HG02973 (cell line): ENCODE results near the gene PRDM7.
"Not testable (repeated sequence)": the region's sequence is repeated elsewhere in the genome, so short reads cannot be mapped to it uniquely, and the experiment has no call there.

Source experiments
- ATAC-seq: cut with Tn5 transposase; IDR thresholded peaks from one replicate; pipeline ENCODE4 v1.9.1; 2021; ENCODE audit warnings: moderate library complexity; ENCODE audit not compliant: unreplicated experiment

PRDM7 gene

DNA sequence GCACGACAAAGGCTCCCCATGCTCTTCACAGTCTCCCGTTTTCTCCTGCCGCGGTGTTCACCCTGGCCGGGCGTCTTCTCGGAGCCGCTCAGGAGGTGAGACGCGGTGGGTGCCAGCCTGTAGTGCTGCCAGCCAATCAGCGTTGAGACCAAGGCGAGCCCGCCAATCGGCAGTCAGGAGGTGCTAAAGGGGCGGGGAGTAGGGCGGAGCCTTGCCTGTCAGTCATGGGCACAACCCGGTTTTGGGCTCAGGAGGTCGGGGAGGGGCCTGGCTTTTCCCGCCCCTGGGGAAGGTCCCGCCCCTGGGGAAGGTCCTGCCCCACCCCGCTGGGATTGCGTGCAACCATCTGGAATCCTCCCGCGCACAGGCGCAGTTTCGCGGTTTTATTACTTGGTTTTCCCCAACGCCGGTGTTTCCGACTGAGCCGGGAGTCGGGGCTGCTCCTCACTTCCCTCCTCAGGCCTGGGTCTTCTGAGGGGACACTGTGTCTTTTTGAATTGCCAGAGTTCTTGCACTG is at the start of gene PRDM7:
PRDM7 (minus strand) TSS at position 92 of the 517 bp plus-strand sequence. CDS start 1,421 bp downstream, outside the sequence.
- ATAC-seq: peak; percentile 61

DNA sequence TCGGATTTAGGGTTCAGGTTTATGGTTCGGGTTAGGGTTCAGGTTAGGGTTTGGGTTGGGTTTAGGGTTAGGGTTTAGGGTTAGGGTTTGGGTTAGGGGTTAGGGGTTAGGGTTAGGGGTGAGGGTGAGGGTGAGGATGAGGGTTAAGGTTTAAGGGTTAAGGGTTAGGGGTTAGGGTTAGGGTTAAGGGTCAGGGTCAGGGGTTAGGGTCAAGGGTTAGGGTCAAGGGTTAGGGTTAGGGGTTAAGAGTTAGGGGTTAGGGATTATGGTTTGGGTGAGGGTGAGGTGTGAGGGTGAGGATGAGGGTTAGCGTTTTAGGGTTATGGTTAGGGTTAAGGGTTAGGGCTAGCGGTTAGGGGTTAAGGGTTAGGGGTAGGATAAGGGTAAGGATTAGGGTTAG is 44.7 kb upstream of the PRDM7 start:
- ATAC-seq: not testable (repeated sequence)

DNA sequence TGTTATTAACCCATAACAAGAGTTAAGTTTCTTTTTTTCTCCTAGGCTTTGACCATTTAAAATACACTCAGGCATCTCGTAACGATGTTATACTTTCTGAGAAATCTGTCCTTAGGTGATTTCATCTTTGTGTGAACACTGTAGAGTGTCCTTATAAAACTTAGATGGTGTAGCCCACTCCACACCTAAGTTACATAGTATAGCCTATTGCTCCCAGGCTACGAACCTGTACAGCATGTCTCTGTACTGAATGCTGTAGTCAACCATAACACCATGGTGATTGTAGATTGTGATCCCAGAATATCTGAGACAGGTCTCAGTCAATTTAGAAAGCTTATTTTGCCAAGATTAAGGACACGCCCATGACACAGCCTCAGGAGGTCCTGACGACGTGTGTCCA is 30.5 kb upstream of the PRDM7 start:
- not testable (repeated sequence) for ATAC-seq

DNA sequence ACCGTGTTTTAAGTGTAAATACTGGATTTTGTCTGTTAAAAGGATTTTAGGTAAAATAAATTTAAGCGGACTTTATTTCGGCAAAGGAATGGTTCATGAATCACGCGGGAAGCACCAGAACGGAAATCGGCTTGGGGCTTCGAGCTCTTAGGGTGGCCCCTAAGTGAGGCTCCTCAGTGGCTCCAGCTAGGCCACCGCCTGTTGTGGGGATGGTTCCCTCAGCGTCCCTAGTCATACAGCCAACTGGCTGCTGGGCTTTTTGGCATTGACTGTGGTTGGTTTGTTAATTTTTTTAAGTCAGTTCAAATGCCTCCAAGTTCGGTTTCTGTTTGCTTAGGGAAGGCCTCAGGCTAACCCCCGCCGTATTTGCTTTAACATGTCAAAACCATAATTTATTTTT is 29.9 kb upstream of the PRDM7 start:
- ATAC-seq: not testable (repeated sequence)

DNA sequence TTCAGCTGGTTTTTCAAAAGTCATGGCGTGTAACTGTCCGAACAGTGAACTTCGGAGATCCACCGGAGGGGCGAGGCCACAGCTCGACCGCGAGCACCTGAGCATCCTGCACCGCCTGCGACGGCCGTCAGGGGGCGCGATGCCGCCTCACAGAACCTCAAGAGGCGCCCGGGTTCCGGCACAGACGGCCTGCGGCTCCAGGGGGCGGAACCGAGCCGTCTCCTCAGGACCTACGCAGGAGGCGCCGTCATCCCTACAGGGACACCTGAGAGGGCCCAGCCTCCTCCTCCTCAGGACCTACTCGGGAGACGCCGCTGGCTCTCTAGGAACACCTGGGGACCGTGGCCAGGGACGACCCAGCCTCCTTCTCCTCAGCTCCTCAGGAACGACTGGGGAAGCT is 29.1 kb upstream of the PRDM7 start:
- ATAC-seq: peak; percentile 66

DNA sequence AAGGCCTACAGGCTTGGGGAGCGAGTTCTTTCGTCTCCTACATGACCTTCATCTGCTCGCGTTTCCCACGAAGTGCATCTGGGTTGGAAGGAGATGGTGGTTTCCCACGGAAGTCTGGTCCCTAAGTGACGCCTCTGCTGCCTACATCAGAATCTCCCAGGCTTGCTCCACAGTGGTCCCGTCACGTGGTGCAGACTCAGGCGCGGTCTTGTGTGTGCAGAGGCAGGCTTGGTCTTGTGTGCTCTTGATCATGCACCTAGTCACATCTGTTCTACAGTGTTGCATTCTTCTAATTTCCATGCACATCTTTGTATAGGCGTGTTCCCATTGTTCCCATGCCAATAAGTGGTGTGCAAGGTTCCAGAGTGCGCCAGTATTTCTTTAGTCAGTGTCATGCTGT is 27.6 kb upstream of the PRDM7 start:
- ATAC-seq: not testable (repeated sequence)

DNA sequence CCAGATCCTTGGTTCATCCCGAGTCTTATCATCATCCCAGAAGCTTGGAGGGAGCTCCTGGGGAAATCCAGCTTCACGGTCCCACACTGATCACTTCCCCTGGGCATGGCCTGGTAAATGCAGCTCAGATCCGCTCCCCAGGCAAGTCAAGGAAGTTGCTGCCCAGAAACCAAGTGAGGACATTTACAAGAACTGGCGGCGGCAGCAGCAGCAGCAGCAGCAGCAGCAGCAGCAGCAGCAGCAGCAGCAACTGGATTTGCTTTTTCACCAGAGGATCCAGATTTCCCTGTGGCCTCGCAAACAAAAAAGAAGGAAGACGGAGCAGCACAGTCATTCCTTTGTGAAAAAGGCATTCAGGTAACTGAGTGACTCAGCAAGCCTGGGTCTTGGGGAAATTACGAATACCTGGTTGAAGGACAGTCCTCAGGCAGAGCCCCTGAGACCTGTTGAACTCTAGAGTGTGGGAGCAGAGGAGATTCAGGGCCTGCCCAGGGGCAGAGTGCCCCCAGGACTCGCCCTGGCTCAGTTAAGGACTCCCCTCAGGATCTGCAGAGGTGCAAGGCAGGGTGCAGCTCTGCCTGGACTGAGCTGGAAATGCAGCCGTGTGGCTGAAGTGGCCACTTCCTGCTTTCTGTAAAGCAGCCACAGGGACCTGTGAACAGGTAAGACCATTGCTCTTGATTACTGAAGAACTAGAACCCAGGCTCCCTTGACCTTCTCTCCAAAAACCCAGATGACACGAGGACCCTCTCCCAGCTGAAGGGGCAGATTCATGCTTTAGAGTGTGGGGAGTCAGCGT is 25.2 kb upstream of the PRDM7 start:
- not testable (repeated sequence) for ATAC-seq

DNA sequence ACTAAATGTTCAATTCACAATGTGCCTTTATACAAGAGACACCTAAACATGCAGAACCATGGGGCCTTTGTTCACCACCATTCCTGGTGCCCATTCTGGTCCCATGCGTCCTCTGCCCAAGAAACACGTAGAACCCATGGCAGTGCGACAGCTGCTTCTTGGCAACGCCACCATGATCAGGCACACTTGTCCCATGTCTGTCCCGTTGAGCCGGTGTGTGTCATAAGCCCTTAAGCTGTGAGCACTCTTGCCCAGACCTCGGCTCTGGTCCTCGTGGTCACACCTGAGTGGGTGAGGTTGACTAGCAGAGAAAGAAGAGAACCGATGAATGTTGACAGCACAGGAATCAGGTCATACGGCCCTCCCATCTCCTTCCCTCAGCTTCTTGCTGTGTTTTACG is 24.2 kb upstream of the PRDM7 start:
- ATAC-seq: not testable (repeated sequence)

DNA sequence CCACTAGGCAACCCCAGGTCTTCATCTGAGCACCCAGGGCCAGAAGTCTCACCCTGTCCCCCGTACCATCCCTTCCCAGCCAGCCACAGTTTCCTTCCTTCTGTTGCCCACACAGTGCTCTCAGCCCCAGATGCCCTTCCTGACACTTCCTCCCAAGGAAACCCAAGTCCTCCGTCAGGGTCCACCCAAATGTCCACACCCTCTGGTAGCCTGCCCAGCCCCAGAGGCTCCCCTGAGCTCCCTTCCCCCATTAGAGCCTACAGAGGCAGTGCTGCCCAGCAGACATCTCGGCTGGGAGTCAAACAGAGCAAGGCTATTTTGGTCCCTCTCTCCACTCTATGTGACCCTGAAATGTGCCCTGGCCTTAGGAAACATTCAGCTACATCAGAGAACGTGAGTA is 23.7 kb upstream of the PRDM7 start:
- not testable (repeated sequence) for ATAC-seq

DNA sequence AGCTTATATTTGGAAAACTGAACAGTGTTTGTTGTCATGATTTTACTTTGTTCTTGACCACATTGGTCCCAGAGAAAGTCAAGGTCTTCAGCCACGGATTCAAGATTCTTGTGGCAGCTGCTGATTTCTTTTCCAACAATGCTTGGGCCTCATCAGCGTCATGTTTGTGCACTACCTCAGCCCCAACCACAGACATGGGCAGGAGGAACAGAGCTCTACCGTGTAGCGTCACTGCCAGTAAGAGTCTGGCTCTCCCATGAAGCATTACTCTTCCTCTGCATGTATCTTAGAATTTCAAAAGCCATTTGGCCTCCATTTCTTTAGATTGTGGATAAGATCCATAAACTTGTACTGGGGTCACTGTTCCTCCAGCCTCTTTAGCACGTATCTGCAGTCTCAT is 23.1 kb upstream of the PRDM7 start:
- ATAC-seq: not testable (repeated sequence)

DNA sequence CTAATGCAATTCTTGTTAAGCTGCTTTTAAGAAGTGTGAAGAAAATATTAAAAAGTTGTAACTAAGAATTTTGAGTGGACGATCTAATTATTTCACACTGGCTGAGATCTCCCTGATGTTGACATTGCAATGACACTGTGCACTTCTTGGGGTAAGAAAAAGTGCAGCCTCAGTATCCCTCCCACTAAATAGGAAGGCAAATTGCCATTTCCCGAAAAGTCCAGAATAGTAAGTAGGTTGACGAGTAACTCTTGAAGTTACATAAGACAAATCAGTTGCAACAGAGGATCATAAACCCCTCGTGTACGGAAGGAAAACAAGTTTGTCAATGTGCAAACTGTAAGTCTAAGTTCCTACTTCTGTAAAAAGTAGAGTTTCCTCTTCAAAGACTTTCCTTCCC is 21.8 kb upstream of the PRDM7 start:
- ATAC-seq: not testable (repeated sequence)

DNA sequence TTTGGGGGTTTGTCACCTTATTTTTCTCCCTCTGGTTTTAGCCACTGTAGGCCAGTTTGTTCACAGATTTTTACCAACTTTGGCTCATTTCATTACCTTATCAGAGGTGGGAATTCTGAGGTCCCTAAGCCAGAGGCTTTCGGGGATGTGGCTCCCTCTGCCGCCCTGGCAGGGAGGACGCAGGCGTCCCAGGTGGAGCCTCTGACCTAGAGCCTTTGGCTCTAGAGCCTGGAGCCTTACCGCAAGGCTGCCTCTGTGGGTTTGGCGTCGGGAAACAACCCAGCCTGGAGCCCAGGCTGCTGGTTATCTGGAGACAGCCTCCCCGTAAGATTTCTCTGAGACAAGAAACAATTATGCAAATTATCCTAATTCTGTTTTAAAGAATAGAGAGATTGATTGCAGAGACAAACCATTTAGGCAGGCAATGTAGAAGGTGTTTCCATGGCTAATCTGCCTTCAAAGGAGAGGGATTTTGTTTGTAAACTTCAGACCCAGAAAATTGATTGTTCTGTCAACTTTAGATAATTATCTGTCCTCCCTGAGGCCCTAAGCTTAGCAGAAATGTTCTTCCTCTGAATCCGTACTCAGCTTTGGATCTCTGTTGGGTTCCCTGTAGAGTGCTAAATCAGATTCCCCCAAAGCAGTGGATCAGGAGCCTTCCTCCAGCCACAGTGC is 20.0 kb upstream of the PRDM7 start:
- ATAC-seq: not testable (repeated sequence)

DNA sequence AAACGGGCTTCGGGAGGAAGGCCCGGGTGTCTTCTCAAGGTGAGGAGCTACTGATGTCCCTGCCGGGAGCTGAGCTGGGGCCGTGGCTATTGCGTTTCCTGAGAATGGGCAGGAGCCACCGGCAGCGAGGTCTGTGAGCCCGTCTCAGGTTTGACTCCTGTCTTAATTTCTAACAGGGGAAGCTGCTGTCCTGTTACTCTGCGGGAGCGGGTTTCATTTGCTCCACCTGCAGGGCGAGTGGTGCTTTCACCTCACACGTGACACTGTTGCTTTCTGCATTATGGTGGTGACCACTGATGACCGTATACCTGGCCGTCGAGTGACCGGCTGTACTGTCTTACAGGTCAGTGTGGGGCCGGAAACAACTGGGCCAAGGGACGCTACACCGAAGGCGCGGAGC is 17.7 kb upstream of the PRDM7 start:
- not testable (repeated sequence) for ATAC-seq

DNA sequence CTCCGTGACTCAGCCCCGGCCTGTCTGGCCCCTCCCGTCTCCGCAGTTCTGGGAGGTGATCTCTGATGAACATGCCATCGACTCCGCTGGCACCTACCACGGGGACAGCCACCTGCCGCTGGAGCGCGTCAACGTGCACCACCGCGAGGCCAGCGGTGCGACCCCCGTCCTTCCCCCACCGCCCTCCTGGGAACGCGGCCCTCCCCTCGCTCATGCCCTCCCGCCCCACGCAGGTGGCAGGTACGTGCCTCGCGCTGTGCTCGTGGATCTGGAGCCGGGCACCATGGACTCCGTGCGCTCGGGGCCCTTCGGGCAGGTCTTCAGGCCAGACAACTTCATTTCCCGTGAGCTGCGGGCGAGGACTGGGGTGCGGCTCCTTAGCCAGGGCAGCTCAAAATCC is 17.2 kb upstream of the PRDM7 start:
- ATAC-seq: not testable (repeated sequence)

DNA sequence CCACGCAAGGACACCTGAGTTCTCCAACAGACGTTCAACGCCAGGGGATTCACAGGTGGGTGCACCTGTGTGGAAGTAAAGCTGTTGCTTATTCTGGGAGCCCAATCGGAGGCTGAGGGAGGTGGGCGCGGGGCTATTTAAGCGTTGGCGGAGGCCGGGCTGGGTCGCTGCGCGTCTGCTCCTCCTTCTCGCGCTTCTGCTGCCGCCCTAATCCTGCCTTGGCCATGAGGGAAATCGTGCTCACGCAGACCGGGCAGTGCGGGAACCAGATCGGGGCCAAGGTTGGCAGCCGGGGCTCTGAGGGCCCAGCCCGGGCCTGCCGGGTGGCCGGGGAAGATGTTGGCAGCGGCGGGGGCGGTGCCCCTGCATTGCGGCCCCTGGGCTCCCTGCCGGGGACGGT is 16.7 kb upstream of the PRDM7 start:
- ATAC-seq: not testable (repeated sequence)

DNA sequence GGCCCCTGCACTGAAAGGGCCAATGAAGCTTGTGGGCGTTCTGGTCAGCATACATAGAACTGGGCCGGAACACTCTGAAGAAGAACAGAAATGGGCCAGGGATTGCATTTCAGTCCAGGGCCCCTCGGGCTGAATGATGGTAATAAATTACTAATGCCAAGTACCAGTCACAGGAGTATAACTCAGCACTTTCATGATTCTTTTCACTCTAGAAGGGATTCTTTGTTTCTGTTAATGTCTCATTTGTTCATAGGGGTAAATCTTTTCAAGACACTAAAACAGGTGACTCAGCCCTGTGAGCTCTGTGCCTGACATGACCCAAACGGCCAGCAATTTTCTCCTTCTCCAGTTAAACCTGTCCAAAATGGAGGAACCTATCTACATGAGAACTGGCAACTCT is 15.7 kb upstream of the PRDM7 start:
- not testable (repeated sequence) for ATAC-seq

DNA sequence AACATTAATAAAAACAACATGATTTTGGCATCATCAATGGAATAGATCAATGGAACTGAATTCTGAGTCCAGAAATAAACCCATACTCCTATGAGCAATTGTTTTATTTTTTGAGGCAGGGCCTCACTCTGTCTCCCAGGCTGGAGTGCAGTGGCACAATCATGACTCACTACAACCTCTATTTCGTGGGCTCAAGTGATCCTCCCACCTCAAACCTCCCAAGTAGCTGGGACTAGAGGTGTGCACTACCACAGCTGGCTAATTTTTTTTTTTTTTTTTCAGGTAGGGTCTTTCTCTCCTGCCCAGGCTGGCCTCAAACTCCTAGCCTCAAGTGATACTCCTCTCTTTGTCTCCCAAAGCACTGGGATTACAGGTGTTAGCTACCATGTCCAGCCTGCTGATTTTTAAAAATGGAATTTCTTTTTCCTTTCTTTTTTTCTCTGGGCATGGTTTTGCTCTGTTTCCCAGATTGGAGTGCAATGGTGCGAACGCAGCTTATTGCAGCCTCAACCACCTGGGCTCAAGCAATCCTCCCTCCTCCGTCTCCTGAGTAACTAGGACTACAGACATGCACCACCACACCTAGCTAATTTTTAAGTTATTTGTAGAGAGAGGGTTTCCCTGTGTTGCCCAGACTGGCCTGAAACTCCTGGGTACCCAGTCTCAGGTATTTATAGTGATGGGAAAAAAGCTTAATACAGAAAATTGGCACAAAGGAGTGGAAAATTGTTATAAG is 7.3 kb upstream of the PRDM7 start:
- ATAC-seq: no peak

DNA sequence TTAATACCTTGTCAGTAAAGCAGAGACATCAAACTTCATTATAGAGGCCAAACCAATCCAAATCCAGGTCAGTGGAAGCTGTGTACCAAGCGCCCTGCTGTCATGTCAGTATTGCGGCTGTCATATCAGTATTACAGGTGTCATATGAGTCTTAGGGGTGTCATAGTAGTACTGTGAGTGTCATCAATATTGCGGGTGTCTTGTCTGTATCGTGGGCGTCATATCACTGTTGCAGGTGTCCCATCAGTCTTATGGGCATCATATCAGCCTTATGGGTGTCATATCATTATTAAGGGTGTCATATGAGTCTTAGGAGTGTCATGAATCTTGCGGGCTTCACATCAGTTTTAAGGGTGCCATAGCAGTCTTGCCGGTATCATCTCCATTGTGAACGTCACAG is 6.0 kb upstream of the PRDM7 start:
- no peak for ATAC-seq

DNA sequence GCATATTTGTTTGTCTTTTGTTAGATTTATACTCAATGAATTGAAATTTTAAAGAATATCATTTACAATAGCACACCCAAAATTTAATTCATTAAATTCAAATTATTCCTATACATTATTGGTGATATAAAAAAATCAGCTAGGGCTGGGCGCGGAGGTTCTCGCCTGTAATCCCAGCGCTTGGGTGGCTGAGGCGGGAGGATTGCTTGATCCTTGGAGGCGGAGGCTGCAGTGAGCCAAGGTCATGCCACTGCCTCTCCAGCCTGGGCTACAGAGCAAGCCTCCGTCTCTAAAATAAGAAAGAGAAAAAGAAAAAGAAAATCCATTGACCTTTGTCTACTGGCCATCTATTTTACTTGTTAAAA is 4.5 kb upstream of the PRDM7 start:
- no peak for ATAC-seq

DNA sequence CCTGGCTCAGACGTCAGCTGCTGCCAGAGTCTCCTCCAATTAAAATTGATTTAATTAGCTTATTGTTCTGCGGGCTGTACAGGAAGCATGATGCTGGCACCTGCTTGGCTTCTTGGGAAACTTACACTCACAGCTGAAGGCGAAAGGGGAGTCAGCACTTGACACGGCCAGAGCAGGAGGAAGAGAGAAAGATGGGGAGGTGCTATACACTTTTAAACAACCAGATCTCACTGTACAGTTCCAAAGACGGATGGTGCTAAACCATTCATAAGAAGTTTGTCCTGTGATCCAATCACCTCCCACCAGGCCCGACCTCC is 1.4 kb upstream of the PRDM7 start:
- no peak for ATAC-seq

DNA sequence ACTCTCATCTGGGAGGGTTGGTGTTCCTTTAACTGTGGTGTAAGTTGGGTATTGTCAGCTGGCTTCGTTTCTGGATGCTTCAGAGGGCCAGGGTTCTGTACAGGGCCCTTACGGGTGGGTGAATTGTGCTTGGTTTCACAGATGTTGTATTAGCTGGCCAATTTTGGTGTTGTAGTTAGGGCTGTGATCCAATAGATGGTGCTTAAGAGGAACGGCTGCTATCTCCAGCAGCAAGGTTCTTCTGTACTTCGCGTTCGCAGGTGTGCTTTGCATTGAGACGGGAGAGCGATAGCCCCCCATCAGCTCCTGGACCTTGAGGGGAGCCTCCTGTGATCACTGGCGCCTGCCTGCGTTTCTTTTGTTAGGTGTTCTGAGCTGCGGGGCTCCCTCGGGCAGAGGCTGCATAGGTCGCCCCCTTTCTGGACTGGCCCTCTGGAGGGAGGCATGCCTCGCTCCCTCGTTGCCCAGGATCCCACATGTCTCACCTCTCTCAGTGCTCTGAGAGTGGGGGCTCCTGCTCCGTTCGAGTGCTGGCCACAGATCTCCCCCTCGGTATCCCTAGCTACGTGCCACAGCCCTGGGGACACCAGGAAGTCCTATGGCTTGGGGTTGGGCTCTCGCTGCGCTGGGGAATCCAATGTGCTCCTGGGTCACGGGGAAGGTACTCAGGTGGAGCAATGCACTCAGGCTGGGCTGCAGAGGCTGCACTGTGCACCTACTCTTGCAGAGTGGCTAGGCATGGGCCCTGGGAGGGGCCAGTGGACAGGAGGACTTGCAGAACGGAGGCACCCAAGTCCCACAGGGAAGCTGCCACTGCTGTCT is 837 bp upstream of the PRDM7 start:
- peak; percentile 39 for ATAC-seq
